Measurements from ENCODE around the gene DLX1. TPM values are rescaled to one million over a fixed set of nuclear protein-coding genes. Genes with fewer than 3 reads are reported as not detected.
"Not testable (repeated sequence)": the region's sequence is repeated elsewhere in the genome, so short reads cannot be mapped to it uniquely, and the experiment has no call there.

Gene DLX1
- total RNA-seq, 2 experiments from 2014 or later = not detected

DNA sequence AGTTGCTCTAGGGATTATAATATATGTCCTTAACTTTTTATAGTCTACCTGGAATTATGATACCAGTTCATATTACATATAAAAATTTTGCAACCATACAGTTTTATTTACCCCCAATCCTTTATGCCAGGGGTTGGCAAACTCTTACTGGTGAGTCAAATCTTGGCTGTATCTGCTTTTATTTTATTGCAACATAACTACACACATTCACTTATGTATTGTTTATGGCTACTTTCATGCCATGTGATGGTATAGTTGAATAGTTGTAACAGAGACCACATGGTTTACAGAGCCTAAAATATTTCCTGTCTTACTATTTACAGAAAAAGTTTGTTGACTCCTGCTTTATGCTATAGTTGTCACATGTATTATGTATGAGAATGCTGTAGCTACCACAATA is 43.2 kb downstream of the DLX1 start:
- H3K27ac Mint-ChIP-seq = no peak overlapping the region
- H3K4me3 Mint-ChIP-seq = no peak overlapping the region
- H3K4me1 Mint-ChIP-seq = no peaks in the 10 kb centered on the region
- no peaks in the 10 kb centered on the region for H3K27me3 Mint-ChIP-seq
- peaks cover 4% of the 10 kb centered on the region for H3K36me3 Mint-ChIP-seq (ENCODE audit: low read depth)
- CTCF ChIA-PET = interaction anchor here (0.6 to 2.6 kb wide), 7 partner anchors 8 to 1986 kb away, joined by 3 to 19 read pairs (median 6); no protein-coding TSS in a partner anchor
- intact Hi-C loops (cut with DNase I, micrococcal nuclease) = loop anchor here in 1 of 2 experiments (5.0 kb wide), 1 partner anchor 531 kb away; no protein-coding TSS in a partner anchor
- POLR2A ChIA-PET = no interaction called here
- ATAC-seq = no peak
- no peak for DNase-seq
- no peaks in the 10 kb centered on the region for H3K9me3 Mint-ChIP-seq (ENCODE audit: low read depth)

DNA sequence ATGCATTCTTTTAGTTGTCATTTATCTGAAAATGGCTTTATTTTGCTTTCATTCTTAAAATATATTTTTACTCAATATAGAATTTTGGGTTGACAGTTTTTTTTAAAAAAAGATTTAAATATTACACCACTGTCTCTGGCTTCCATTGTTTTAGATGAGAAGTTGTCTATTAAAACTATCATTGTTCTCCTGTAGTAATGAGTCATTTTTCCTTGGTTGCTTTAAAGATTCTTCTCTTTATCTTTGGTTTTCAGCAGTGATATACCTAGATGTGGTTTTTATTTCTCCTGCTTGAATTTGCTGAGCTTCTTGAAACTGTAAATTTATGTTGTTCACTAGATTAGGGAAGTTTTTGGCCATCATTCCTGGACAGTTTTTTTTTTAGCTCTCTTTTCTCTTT is 44.1 kb downstream of the DLX1 start:
- ChIA-PET CTCF (interaction anchor here (0.8 to 1.4 kb wide), 6 partner anchors 14 to 422 kb away, joined by 3 to 5 read pairs (median 4); no protein-coding TSS in a partner anchor), POLR2A (interaction anchor here (0.6 to 0.8 kb wide), 2 partner anchors 423 to 1200 kb away, joined by 4 to 7 read pairs; partner anchors contain the start of gene GORASP2)
- DNase-seq = no peak
- Mint-ChIP-seq H3K4me1 (no peaks in the 10 kb centered on the region), H3K27ac (no peak overlapping the region), H3K36me3 (ENCODE audit: low read depth) (peaks cover 4% of the 10 kb centered on the region), H3K9me3 (ENCODE audit: low read depth) (no peaks in the 10 kb centered on the region), H3K27me3 (no peaks in the 10 kb centered on the region), H3K4me3 (no peak overlapping the region)
- no peak for ATAC-seq
- intact Hi-C loops (cut with DNase I, micrococcal nuclease) = loop anchor here in 1 of 2 experiments (5.0 kb wide), 1 partner anchor 532 kb away; no protein-coding TSS in a partner anchor

DNA sequence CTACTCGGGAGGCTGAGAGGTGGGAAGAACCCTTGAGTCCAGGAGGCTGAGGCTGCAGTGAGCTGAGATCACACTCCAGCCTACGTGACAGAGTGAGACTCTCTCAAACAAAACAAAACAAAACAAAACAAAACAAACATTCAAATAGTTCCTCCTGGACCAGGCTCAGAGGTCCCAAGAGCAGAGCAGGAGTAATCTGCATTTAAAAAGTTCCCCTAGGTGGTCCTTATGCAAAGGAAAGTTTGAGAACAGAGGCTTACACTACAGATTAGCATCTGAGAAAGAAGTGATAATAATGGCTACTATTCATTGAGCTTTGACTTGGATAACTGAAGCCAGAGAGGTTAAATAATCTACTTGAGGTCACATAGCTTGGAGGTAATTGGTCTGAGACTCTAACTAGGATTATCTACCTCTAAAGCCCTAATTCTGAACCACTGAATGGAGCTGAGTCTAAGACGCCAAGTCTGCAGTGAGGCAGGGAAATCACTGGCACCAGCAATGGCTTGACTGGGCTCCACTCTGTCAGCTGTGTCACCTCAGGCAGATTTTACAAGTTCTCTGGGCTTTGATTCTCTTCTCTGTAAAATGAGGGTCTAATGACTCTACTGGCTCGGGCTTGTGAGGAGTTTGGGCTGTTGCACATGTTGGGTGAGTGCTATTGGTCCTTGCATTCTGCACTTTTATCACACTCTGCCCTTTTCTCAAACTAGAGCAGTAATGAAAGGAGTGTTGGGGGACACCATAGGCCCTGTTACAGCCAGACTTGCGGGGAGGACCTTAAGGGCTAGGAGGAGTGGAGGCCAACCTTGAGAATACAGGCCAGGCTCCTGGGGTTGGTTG is 46.6 kb downstream of the DLX1 start:
- POLR2A ChIA-PET = no interaction called here
- CTCF ChIA-PET = interaction anchor here (1.0 kb wide), 1 partner anchor 13 kb away, joined by 3 read pairs; no protein-coding TSS in a partner anchor
- Mint-ChIP-seq H3K4me3 (no peak overlapping the region), H3K36me3 (ENCODE audit: low read depth) (peaks cover 4% of the 10 kb centered on the region), H3K27ac (no peak overlapping the region), H3K27me3 (peaks cover 2% of the 10 kb centered on the region), H3K9me3 (ENCODE audit: low read depth) (no peaks in the 10 kb centered on the region), H3K4me1 (no peaks in the 10 kb centered on the region)
- ATAC-seq = no peak
- no peak for DNase-seq
- intact Hi-C loops (cut with DNase I, micrococcal nuclease) = no loop called here

DNA sequence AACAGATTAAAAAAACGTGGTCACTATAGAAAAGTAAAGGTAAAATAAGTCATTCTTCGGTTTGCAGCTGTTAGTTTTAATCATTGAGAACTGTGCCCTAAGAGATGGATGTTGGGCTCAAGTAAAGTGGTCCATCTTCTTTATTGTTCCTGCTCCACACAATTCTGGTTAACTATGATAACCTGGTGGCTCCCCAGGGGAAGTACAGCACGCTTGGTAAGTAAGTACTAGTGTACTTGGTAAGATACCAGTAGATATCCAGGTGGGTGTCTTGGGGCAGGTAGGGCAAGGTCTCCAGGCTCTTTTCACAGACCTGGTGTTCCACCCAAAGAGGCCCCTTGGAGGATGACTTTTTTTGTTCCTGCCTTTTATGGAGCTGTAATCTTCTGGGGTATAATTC is 49.0 kb downstream of the DLX1 start:
- Mint-ChIP-seq H3K36me3 (ENCODE audit: low read depth) (peaks cover 4% of the 10 kb centered on the region), H3K27me3 (peaks cover 2% of the 10 kb centered on the region), H3K4me3 (no peak overlapping the region), H3K4me1 (no peaks in the 10 kb centered on the region), H3K27ac (no peak overlapping the region), H3K9me3 (ENCODE audit: low read depth) (no peaks in the 10 kb centered on the region)
- CTCF ChIA-PET = interaction anchor here (0.6 kb wide), 1 partner anchor 14 kb away, joined by 4 read pairs; no protein-coding TSS in a partner anchor
- intact Hi-C loops (cut with DNase I, micrococcal nuclease) = no loop called here
- DNase-seq (no peak), ATAC-seq (no peak)
- POLR2A ChIA-PET = no interaction called here

DNA sequence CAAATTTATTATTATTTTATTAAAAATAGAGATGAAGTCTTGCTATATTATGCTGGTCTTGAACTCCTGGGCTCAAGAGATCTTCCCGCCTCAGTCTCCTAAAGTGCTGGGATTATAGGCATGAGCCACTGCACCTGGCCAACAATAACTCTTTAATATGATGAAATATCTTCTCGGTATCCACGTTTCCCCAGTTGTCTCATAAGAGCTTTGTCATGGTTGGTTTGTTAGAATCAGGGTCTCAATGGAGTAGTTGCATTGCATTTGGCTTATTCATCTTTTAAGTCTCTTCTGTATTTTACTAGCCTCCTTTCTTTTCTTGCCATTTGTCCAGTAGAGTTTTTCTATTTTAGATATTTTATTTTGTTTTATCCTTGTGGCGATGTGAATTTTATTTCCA is 50.1 kb downstream of the DLX1 start:
- no peaks in the 10 kb centered on the region for H3K36me3 Mint-ChIP-seq (ENCODE audit: low read depth)
- peaks cover 2% of the 10 kb centered on the region for H3K27me3 Mint-ChIP-seq
- CTCF ChIA-PET = interaction anchor here (2.5 kb wide), 1 partner anchor 8 kb away, joined by 14 read pairs; no protein-coding TSS in a partner anchor

DNA sequence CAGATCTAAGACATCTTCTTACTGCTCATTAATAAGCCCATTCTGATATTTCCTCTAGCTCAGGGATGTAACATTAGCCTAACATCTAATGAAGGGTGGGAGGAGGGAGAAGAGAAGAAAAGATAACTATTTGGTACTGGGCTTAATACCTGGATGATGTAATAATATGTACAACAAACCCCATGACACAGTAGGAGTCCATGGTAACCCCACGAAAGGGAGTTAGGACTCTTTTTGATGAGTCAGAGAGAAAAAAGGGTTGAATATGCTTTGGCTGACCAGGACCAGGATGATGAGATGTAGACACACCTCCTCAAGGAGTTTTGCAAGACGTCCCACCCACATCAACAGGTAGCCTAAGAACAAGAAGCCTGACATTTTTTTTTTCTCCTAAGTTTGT is 51.8 kb downstream of the DLX1 start:
- Mint-ChIP-seq H3K4me1 (no peaks in the 10 kb centered on the region), H3K9me3 (ENCODE audit: low read depth) (no peaks in the 10 kb centered on the region), H3K27ac (no peak overlapping the region), H3K36me3 (ENCODE audit: low read depth) (no peaks in the 10 kb centered on the region), H3K4me3 (no peak overlapping the region), H3K27me3 (peaks cover 2% of the 10 kb centered on the region)
- ChIA-PET CTCF (interaction anchor here (1.2 to 2.5 kb wide), 2 partner anchors 10 to 540 kb away, joined by 3 to 14 read pairs; no protein-coding TSS in a partner anchor), POLR2A (no interaction called here)
- DNase-seq (no peak), ATAC-seq (no peak)
- intact Hi-C loops (cut with DNase I, micrococcal nuclease) = no loop called here

More for the DNA sequence above, 50.1 kb downstream of the DLX1 start:
- POLR2A ChIA-PET = no interaction called here
- no peak for ATAC-seq
- H3K27ac Mint-ChIP-seq = no peak overlapping the region
- H3K9me3 Mint-ChIP-seq (ENCODE audit: low read depth) = no peaks in the 10 kb centered on the region
- H3K4me3 Mint-ChIP-seq = no peak overlapping the region
- no peaks in the 10 kb centered on the region for H3K4me1 Mint-ChIP-seq
- no peak for DNase-seq
- intact Hi-C loops (cut with DNase I, micrococcal nuclease) = no loop called here

DNA sequence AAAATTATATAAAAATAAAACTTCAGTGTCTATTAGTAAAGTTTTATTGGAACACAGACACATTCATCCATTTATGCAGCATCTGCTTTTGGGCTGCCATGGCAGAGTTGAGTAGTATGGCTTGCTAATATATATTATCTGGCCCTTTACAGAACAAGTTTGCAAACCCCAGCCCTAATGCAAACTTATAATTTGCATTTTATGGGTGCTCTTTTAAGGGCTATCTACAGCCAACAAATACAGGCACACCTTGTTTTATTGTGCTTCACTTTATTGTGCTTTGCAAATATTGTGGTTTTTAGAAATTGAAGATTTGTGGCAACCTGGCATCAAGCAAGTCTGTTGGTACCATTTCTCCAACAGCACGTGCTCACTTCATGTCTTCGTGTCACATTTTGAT is 52.6 kb downstream of the DLX1 start:
- ATAC-seq = no peak
- ChIA-PET POLR2A (no interaction called here), CTCF (no interaction called here)
- intact Hi-C loops (cut with DNase I, micrococcal nuclease) = no loop called here
- no peaks in the 10 kb centered on the region for H3K36me3 Mint-ChIP-seq (ENCODE audit: low read depth)
- H3K27me3 Mint-ChIP-seq = peaks cover 2% of the 10 kb centered on the region
- H3K4me1 Mint-ChIP-seq = no peaks in the 10 kb centered on the region
- no peak overlapping the region for H3K27ac Mint-ChIP-seq
- H3K4me3 Mint-ChIP-seq = no peak overlapping the region
- no peaks in the 10 kb centered on the region for H3K9me3 Mint-ChIP-seq (ENCODE audit: low read depth)
- no peak for DNase-seq

DNA sequence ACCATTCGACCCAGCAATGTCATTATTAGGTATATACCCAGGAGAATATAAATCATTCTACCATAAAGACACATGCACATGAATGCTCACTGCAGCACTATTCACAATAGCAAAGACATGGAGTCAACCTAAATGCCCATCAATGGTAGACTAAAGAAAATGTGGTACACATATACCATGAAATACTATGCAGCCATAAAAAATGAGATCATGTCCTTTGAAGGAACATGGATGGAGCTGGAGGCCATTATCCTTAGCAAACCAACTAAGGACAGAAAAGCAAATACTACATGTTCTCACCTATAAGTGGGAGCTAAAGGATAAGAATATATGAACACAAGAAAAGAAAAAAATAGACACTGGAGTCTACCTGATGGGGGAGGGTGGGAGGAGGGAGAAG is 53.4 kb downstream of the DLX1 start:
- intact Hi-C loops (cut with DNase I, micrococcal nuclease); H3K27ac Mint-ChIP-seq; ATAC-seq; POLR2A ChIA-PET; H3K9me3 Mint-ChIP-seq (ENCODE audit: low read depth); H3K36me3 Mint-ChIP-seq (ENCODE audit: low read depth); DNase-seq; H3K4me3 Mint-ChIP-seq; H3K4me1 Mint-ChIP-seq; H3K27me3 Mint-ChIP-seq; CTCF ChIA-PET: not testable (repeated sequence)

Other genes with a start within 250 kb of the DLX1 start
- gene SLC25A12, start 191.3 kb upstream of the DLX1 start, total RNA-seq = 10 to 100 TPM; 19.5 to 22.4 TPM
- 10 to 100 TPM; 88.5 to 92.6 TPM for gene HAT1, start 163.0 kb upstream of the DLX1 start, total RNA-seq
- 1 to 10 TPM; 5.3 to 6.0 TPM for gene METAP1D, start 85.6 kb upstream of the DLX1 start, total RNA-seq
- not detected for gene DLX2, start 17.4 kb downstream of the DLX1 start, total RNA-seq